Progenitor cell of endocrine pancreas (in vitro differentiated cells): ENCODE data around the gene TANGO6. TPM values are rescaled to one million over a fixed set of nuclear protein-coding genes. Genes with fewer than 3 reads are reported as not detected.

Experiments used
- DNase-seq: peaks from one replicate; pipeline ENCODE4 v3.0.0; 2021; ENCODE audit warnings: low spot score; ENCODE audit not compliant: unreplicated experiment
- H3K27ac Mint-ChIP-seq: 2 replicates; pipeline ENCODE4 v1.8.0; 2021; ENCODE audit warnings: mild to moderate bottlenecking, moderate library complexity, mixed read lengths
- H3K27me3 Mint-ChIP-seq: 2 replicates; pipeline ENCODE4 v1.8.0; 2021; ENCODE audit warnings: mixed read lengths
- H3K36me3 Mint-ChIP-seq: 2 replicates; pipeline ENCODE4 v1.8.0; 2022; ENCODE audit warnings: mixed read lengths; ENCODE audit not compliant: insufficient read depth
- H3K4me1 Mint-ChIP-seq: 2 replicates; pipeline ENCODE4 v1.8.0; 2021; ENCODE audit warnings: low read depth, mixed read lengths
- H3K4me3 Mint-ChIP-seq: 2 replicates; pipeline ENCODE4 v1.8.0; 2021; ENCODE audit warnings: low read depth, mild to moderate bottlenecking, moderate library complexity, mixed read lengths
- H3K9me3 Mint-ChIP-seq: 2 replicates; pipeline ENCODE4 v1.8.0; 2021; ENCODE audit warnings: low read depth, mixed read lengths
- CTCF ChIP-seq: fragments of 200-600 bp; sonication (generic); IDR thresholded peaks from one replicate; pipeline ENCODE4 v1.5.0; 2021; ENCODE audit warnings: antibody characterized with exemption, mild to moderate bottlenecking; ENCODE audit not compliant: unreplicated experiment
- total RNA-seq: library from RNA; stranded (reverse); gene quantifications from 2 replicates; pipeline ENCODE4 v1.2.1, GENCODE V29; 2021

The TANGO6 gene
- total RNA-seq, 1 donor from 2014 or later = 14.8 TPM

- H3K9me3 Mint-ChIP-seq = no peaks in the 10 kb centered on the region
- H3K27ac Mint-ChIP-seq = no peak overlapping the region
- H3K4me3 Mint-ChIP-seq = no peak overlapping the region
- H3K27me3 Mint-ChIP-seq = no peaks in the 10 kb centered on the region
- TF ChIP-seq CTCF = no peak
- peaks cover 1% of the 10 kb centered on the region for H3K36me3 Mint-ChIP-seq
- no peak for DNase-seq
- H3K4me1 Mint-ChIP-seq = no peaks in the 10 kb centered on the region
Observed at GRCh38 chr16:69019811-69020210, 176.5 kb downstream of the TANGO6 start.

- no peaks in the 10 kb centered on the region for H3K27me3 Mint-ChIP-seq
- peaks cover 2% of the 10 kb centered on the region for H3K4me1 Mint-ChIP-seq
- H3K4me3 Mint-ChIP-seq = no peak overlapping the region
- no peak for DNase-seq
- H3K9me3 Mint-ChIP-seq = no peaks in the 10 kb centered on the region
- no peak for TF ChIP-seq CTCF
- no peaks in the 10 kb centered on the region for H3K36me3 Mint-ChIP-seq
- H3K27ac Mint-ChIP-seq = no peak overlapping the region
Observed at GRCh38 chr16:69029121-69029520, 185.8 kb downstream of the TANGO6 start.

GRCh38 chr16:69031877-69032301, 188.6 kb downstream of the TANGO6 start:
- Mint-ChIP-seq H3K4me3 (no peak overlapping the region), H3K9me3 (no peaks in the 10 kb centered on the region), H3K27me3 (no peaks in the 10 kb centered on the region), H3K36me3 (no peaks in the 10 kb centered on the region), H3K27ac (no peak overlapping the region), H3K4me1 (peaks cover 2% of the 10 kb centered on the region)
- DNase-seq = no peak
- TF ChIP-seq CTCF = no peak

- no peak overlapping the region for H3K27ac Mint-ChIP-seq
- H3K9me3 Mint-ChIP-seq = no peaks in the 10 kb centered on the region
- H3K36me3 Mint-ChIP-seq = no peaks in the 10 kb centered on the region
- no peak for DNase-seq
- peaks cover 2% of the 10 kb centered on the region for H3K4me1 Mint-ChIP-seq
- no peak for TF ChIP-seq CTCF
- no peak overlapping the region for H3K4me3 Mint-ChIP-seq
- no peaks in the 10 kb centered on the region for H3K27me3 Mint-ChIP-seq
Observed at GRCh38 chr16:69033151-69033949, 190.0 kb downstream of the TANGO6 start.

GRCh38 chr16:69035375-69035774, 192.0 kb downstream of the TANGO6 start:
- H3K27ac Mint-ChIP-seq = no peak overlapping the region
- no peak for DNase-seq
- H3K4me3 Mint-ChIP-seq = no peak overlapping the region
- H3K9me3 Mint-ChIP-seq = no peaks in the 10 kb centered on the region
- H3K27me3 Mint-ChIP-seq = no peaks in the 10 kb centered on the region
- H3K36me3 Mint-ChIP-seq = no peaks in the 10 kb centered on the region
- TF ChIP-seq CTCF = no peak
- H3K4me1 Mint-ChIP-seq = peaks cover 2% of the 10 kb centered on the region
